SK-N-SH (cell line): ENCODE data around the gene COL4A3.

Experiments
- ELF1 ChIP-seq: IDR thresholded peaks from 2 replicates; pipeline ENCODE4 v1.4.0; 2012
- EP300 ChIP-seq, 2 experiments: IDR thresholded peaks; 2 replicates each; pipeline versions ENCODE4 v1.4.0 to v1.6.1; 2012; ENCODE audit warnings: borderline replicate concordance in 1 of 2, low read depth in 1 of 2, low read length in 1 of 2
- EZH2phosphoT487 ChIP-seq: fragments of 200-600 bp; sonication (generic); IDR thresholded peaks from 2 replicates; pipeline ENCODE4 v1.6.1; 2017; ENCODE audit warnings: low read depth, mixed run types, mild to moderate bottlenecking, antibody characterized with exemption, moderate library complexity, borderline replicate concordance
- GABPA ChIP-seq: IDR thresholded peaks from 2 replicates; pipeline ENCODE4 v1.4.0; 2012; ENCODE audit warnings: low read depth, mild to moderate bottlenecking
- MEF2A ChIP-seq: IDR thresholded peaks from 2 replicates; pipeline ENCODE4 v1.4.0; 2012; ENCODE audit warnings: low read depth, borderline replicate concordance
- POLR2AphosphoS5 ChIP-seq: IDR thresholded peaks from 2 replicates; pipeline ENCODE4 v1.6.1; 2012; ENCODE audit warnings: low read depth, low read length
- RAD21 ChIP-seq: IDR thresholded peaks from 2 replicates; pipeline ENCODE4 v1.6.1; 2012; ENCODE audit warnings: mild to moderate bottlenecking, low read length
- RFX5 ChIP-seq: IDR thresholded peaks from 2 replicates; pipeline ENCODE4 v1.6.1; 2012; ENCODE audit warnings: mild to moderate bottlenecking, improper control_type of control experiment, low read length
- YY1 ChIP-seq: IDR thresholded peaks from 2 replicates; pipeline ENCODE4 v1.4.0; 2012; ENCODE audit warnings: low read depth, mild to moderate bottlenecking
- TF ChIP-seq, protein P1 (sequence below): fragments of 200-600 bp; sonication (generic); IDR thresholded peaks from 2 replicates; pipeline ENCODE4 v1.6.1; 2017; ENCODE audit warnings: antibody characterized with exemption, mild to moderate bottlenecking, moderate library complexity
- TF ChIP-seq, protein P2 (sequence below): IDR thresholded peaks from 2 replicates; pipeline ENCODE4 v1.4.0; 2012; ENCODE audit warnings: low read depth

DNA sequence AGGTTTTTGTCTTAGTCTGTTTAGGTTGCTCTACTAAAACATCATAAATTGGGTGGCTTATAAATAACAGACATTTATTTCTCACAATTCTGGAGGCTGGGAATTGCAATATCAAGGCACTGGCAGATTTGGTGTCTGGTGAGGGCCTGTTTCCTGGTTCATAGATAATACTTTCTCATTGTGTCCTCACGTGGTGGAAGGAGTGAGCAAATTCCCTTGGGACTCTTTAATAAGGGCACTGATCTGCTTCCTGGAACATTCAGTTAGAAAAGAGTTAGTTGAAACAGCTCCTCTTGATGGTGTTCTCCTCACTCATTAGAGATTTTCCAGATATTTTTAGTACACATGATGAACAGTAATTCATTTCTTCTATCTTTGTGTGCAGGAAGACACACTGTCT is 22.3 kb downstream of the COL4A3 start:
- no peak for TF ChIP-seq EZH2phosphoT487
- TF ChIP-seq, protein P1, sequence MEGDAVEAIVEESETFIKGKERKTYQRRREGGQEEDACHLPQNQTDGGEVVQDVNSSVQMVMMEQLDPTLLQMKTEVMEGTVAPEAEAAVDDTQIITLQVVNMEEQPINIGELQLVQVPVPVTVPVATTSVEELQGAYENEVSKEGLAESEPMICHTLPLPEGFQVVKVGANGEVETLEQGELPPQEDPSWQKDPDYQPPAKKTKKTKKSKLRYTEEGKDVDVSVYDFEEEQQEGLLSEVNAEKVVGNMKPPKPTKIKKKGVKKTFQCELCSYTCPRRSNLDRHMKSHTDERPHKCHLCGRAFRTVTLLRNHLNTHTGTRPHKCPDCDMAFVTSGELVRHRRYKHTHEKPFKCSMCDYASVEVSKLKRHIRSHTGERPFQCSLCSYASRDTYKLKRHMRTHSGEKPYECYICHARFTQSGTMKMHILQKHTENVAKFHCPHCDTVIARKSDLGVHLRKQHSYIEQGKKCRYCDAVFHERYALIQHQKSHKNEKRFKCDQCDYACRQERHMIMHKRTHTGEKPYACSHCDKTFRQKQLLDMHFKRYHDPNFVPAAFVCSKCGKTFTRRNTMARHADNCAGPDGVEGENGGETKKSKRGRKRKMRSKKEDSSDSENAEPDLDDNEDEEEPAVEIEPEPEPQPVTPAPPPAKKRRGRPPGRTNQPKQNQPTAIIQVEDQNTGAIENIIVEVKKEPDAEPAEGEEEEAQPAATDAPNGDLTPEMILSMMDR = no peak
- TF ChIP-seq, protein P2, sequence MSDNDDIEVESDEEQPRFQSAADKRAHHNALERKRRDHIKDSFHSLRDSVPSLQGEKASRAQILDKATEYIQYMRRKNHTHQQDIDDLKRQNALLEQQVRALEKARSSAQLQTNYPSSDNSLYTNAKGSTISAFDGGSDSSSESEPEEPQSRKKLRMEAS = no peak
- TF ChIP-seq POLR2AphosphoS5 = no peak
- TF ChIP-seq MEF2A = no peak
- TF ChIP-seq EP300 (IDR thresholded peaks at IDR 0.05; ENCODE audit: borderline replicate concordance in 1 of 2, low read depth in 1 of 2, low read length in 1 of 2) = no peak
- no peak for TF ChIP-seq RFX5
- TF ChIP-seq RAD21 = no peak
- no peak for TF ChIP-seq ELF1
- TF ChIP-seq GABPA = no peak
- TF ChIP-seq YY1 = no peak
